ENCODE measurements around the gene MTFR1L. TPM values are rescaled to one million over a fixed set of nuclear protein-coding genes. Genes with fewer than 3 reads are reported as not detected.

MTFR1L gene
- polyA plus RNA-seq, 1 donor (not counting 4 experiments of a cell fraction or from before 2014, with no cell fraction given), result 31.6 TPM

DNA sequence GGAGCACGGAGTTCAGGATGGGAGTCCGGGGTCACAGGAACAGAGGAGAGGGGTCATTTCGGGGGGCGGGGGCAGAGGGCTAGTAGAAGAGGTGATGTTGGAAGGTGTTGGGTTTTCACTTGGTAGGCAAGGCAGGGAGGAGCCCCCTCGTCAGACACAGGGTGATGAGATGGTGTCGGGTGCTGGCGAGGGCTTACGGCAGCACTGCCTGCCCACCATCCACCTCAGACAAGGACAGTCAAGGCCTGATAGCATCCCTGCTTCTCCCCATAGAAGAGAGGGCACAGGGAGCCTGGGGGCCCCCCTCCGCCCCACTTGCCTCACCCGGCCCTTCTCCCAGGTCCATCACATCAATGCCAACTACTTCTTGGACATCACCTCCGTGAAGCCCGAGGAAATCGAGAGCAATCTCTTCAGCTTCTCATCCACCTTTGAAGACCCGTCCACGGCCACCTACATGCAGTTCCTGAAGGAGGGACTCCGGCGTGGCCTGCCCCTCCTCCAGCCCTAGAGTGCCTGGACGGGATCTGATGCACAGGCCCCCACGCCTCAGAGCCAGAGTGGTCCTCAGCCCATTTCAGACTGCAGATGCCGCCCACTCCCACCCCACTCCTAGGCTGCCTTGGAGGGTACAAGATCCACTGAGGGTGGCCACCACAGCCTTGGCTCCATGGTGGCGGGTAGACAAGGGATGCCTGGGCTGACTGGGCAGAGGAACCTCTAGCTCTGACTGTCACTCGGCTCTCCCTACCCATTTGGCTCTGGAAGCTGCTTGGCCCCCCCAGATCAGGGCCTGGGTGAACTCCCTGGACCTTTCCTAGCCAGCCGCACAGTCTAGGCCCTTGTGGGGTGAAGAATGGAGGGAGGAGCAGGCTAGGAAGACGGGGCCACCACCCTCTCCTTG is 4.3 kb upstream of the MTFR1L start:
- H3K4me1 ChIP-seq (ENCODE audit: control insufficient read depth, extremely low read depth, insufficient read depth, low read length), result peaks cover 16% of the 10 kb centered on the region
- no peak overlapping the region for H3K9ac ChIP-seq (ENCODE audit: control insufficient read depth, extremely low read depth, insufficient read depth, low read length)
- TF ChIP-seq CTCF (optimal IDR thresholded peaks at IDR 0.05 in 1 of 3, IDR thresholded peaks at IDR 0.05 in 1 of 3, conservative IDR thresholded peaks at IDR 0.05 in 1 of 3; ENCODE audit: extremely low read depth in 1 of 3, insufficient read depth in 2 of 3, low read length in 3 of 3), result no peak
- TF ChIP-seq EZH2 (IDR thresholded peaks at IDR 0.05; ENCODE audit: low read length), result no peak
- H3K36me3 ChIP-seq (ENCODE audit: control insufficient read depth in 2 of 2, extremely low read depth in 1 of 2, insufficient read depth in 2 of 2, low read length in 2 of 2), result peaks cover 3 to 20% of the 10 kb centered on the region in 2 experiments
- dilution Hi-C loops (cut with MboI; ENCODE audit: extremely low pct_ligation_motif_present, low sequenced_read_pairs), result no loop called here
- DNase-seq (ENCODE audit: low read depth, low spot score) (no peak), FAIRE-seq (no peak)
- no peak overlapping the region for H3K4me2 ChIP-seq (ENCODE audit: control insufficient read depth, extremely low read depth, insufficient read depth, low read depth, low read length)
- H3K9me3 ChIP-seq (ENCODE audit: control insufficient read depth, low read depth, low read length), result no peaks in the 10 kb centered on the region
- H3K27ac ChIP-seq (ENCODE audit: control insufficient read depth, insufficient read depth, low read length), result no peak overlapping the region
- no peaks in the 10 kb centered on the region for H3K27me3 ChIP-seq (ENCODE audit: control insufficient read depth, extremely low read depth, insufficient read depth, low read length)
- H3K79me2 ChIP-seq (ENCODE audit: control insufficient read depth, insufficient read depth, low read length), result peaks cover under 1% of the 10 kb centered on the region
- H3K4me3 ChIP-seq (ENCODE audit: control insufficient read depth in 2 of 3, extremely low read depth in 1 of 3, insufficient read depth in 2 of 3, low read depth in 1 of 3, low read length in 3 of 3), result no peak overlapping the region
- H2AFZ ChIP-seq (ENCODE audit: control insufficient read depth, low read length), result no peak overlapping the region
- peaks cover 2% of the 10 kb centered on the region for H3K9me1 ChIP-seq (ENCODE audit: control insufficient read depth, extremely low read depth, insufficient read depth, low read length)
- H4K20me1 ChIP-seq (ENCODE audit: control insufficient read depth, extremely low read depth, insufficient read depth, low read length), result no peaks in the 10 kb centered on the region

DNA sequence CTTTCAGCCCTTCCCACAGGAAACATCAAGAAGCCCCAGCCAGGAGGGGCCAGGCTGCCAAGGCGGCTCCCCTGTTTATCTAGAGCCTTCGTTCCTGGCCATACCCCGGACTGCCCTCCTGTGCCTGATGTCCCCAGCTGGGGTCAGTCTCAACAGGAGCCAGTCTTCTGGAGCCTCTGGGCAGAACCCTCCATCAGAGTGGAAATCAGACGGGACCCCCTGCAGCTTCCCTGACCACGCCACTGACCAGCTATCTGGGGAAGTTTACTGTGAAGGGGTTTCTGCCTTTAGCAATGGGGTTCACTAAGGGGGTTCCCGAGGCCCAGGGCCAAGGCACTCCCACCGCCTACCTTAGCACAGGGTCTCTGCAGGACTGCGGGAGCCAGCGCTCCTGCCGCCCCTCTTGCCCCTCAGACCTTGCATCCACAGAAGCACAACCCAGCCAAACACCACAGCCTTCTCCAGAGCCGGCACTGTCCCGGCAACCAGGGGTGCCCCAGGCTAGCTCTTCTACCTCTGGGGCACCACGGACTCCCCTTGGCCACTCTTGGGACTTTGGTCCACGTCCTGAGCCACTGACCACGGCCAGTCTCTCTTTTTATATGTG is 3.5 kb upstream of the MTFR1L start:
- Histone ChIP-seq H3K4me3 (ENCODE audit: control insufficient read depth in 2 of 3, extremely low read depth in 1 of 3, insufficient read depth in 2 of 3, low read depth in 1 of 3, low read length in 3 of 3) (no peak overlapping the region), H3K9me1 (ENCODE audit: control insufficient read depth, extremely low read depth, insufficient read depth, low read length) (peaks cover 2% of the 10 kb centered on the region), H3K9me3 (ENCODE audit: control insufficient read depth, low read depth, low read length) (no peaks in the 10 kb centered on the region), H3K27ac (ENCODE audit: control insufficient read depth, insufficient read depth, low read length) (no peak overlapping the region), H3K4me2 (ENCODE audit: control insufficient read depth, extremely low read depth, insufficient read depth, low read depth, low read length) (no peak overlapping the region), H3K36me3 (ENCODE audit: control insufficient read depth in 2 of 2, extremely low read depth in 1 of 2, insufficient read depth in 2 of 2, low read length in 2 of 2) (peaks cover 0 to 18% of the 10 kb centered on the region in 2 experiments), H3K79me2 (ENCODE audit: control insufficient read depth, insufficient read depth, low read length) (peaks cover 8% of the 10 kb centered on the region), H2AFZ (ENCODE audit: control insufficient read depth, low read length) (no peak overlapping the region), H3K4me1 (ENCODE audit: control insufficient read depth, extremely low read depth, insufficient read depth, low read length) (peaks cover 21% of the 10 kb centered on the region), H3K27me3 (ENCODE audit: control insufficient read depth, extremely low read depth, insufficient read depth, low read length) (no peaks in the 10 kb centered on the region), H4K20me1 (ENCODE audit: control insufficient read depth, extremely low read depth, insufficient read depth, low read length) (no peaks in the 10 kb centered on the region), H3K9ac (ENCODE audit: control insufficient read depth, extremely low read depth, insufficient read depth, low read length) (no peak overlapping the region)
- FAIRE-seq, result no peak
- dilution Hi-C loops (cut with MboI; ENCODE audit: extremely low pct_ligation_motif_present, low sequenced_read_pairs), result no loop called here
- TF ChIP-seq CTCF (optimal IDR thresholded peaks at IDR 0.05 in 1 of 3, IDR thresholded peaks at IDR 0.05 in 1 of 3, conservative IDR thresholded peaks at IDR 0.05 in 1 of 3; ENCODE audit: extremely low read depth in 1 of 3, insufficient read depth in 2 of 3, low read length in 3 of 3) (no peak), EZH2 (IDR thresholded peaks at IDR 0.05; ENCODE audit: low read length) (no peak)
- no peak for DNase-seq (ENCODE audit: low read depth, low spot score)
